Nephron progenitor cell (in vitro differentiated cells): Measurements from ENCODE around the gene SPG21.

ENCODE experiments used
- DNase-seq: peaks from one replicate; pipeline ENCODE4 v3.0.0; 2021
- H3K27ac Mint-ChIP-seq: 2 replicates; pipeline ENCODE4 v1.8.0; 2021; ENCODE audit warnings: mild to moderate bottlenecking, moderate library complexity, mixed read lengths
- H3K27me3 Mint-ChIP-seq: 2 replicates; pipeline ENCODE4 v1.8.0; 2021; ENCODE audit warnings: mild to moderate bottlenecking, low read depth, mixed read lengths; ENCODE audit not compliant: poor library complexity
- H3K36me3 Mint-ChIP-seq: 2 replicates; pipeline ENCODE4 v1.8.0; 2021; ENCODE audit warnings: low read depth, mixed read lengths
- H3K4me1 Mint-ChIP-seq: 2 replicates; pipeline ENCODE4 v1.8.0; 2021; ENCODE audit warnings: mixed read lengths
- H3K4me3 Mint-ChIP-seq: 2 replicates; pipeline ENCODE4 v1.8.0; 2021; ENCODE audit warnings: mild to moderate bottlenecking, moderate library complexity, mixed read lengths
- H3K9me3 Mint-ChIP-seq: 2 replicates; pipeline ENCODE4 v1.8.0; 2021; ENCODE audit warnings: mild to moderate bottlenecking, moderate library complexity, mixed read lengths
- TF ChIP-seq, protein P1 (sequence below): fragments of 200-600 bp; sonication (generic); IDR thresholded peaks from 2 replicates; pipeline ENCODE4 v1.5.0; 2021; ENCODE audit warnings: antibody characterized with exemption

Gene SPG21

GRCh38 chr15:64975390-64975789 lies 14.3 kb downstream of the SPG21 start:
- Mint-ChIP-seq H3K27ac (no peak overlapping the region), H3K4me3 (no peak overlapping the region), H3K4me1 (peaks cover 17% of the 10 kb centered on the region), H3K36me3 (peaks cover 69% of the 10 kb centered on the region), H3K9me3 (no peaks in the 10 kb centered on the region), H3K27me3 (no peaks in the 10 kb centered on the region)
- TF ChIP-seq, protein P1, sequence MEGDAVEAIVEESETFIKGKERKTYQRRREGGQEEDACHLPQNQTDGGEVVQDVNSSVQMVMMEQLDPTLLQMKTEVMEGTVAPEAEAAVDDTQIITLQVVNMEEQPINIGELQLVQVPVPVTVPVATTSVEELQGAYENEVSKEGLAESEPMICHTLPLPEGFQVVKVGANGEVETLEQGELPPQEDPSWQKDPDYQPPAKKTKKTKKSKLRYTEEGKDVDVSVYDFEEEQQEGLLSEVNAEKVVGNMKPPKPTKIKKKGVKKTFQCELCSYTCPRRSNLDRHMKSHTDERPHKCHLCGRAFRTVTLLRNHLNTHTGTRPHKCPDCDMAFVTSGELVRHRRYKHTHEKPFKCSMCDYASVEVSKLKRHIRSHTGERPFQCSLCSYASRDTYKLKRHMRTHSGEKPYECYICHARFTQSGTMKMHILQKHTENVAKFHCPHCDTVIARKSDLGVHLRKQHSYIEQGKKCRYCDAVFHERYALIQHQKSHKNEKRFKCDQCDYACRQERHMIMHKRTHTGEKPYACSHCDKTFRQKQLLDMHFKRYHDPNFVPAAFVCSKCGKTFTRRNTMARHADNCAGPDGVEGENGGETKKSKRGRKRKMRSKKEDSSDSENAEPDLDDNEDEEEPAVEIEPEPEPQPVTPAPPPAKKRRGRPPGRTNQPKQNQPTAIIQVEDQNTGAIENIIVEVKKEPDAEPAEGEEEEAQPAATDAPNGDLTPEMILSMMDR = no peak
- DNase-seq = no peak

DNA sequence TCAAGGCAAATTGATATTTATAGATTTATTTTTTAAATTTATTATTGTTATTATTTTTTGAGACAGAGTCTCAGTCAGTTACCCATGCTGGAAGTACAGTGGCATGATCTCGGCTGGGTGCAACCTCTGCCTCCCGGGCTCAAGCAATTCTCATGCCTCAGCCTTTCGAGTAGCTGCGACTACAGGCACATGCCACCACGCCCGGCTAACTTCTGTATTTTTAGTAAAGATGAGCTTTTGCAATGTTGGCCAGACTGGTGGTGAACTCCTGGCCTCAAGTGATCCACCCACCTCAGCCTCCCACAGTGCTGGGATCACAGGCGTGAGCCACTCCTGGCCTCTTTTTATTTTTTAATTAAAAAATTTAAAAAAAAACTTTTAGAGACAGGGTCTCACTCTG lies 19.0 kb downstream of the SPG21 start:
- H3K27me3 Mint-ChIP-seq = no peaks in the 10 kb centered on the region
- H3K4me1 Mint-ChIP-seq = no peaks in the 10 kb centered on the region
- TF ChIP-seq, protein P1 = no peak
- no peak for DNase-seq
- H3K9me3 Mint-ChIP-seq = no peaks in the 10 kb centered on the region
- H3K4me3 Mint-ChIP-seq = no peak overlapping the region
- H3K27ac Mint-ChIP-seq = no peak overlapping the region
- H3K36me3 Mint-ChIP-seq = peaks cover 66% of the 10 kb centered on the region

DNA sequence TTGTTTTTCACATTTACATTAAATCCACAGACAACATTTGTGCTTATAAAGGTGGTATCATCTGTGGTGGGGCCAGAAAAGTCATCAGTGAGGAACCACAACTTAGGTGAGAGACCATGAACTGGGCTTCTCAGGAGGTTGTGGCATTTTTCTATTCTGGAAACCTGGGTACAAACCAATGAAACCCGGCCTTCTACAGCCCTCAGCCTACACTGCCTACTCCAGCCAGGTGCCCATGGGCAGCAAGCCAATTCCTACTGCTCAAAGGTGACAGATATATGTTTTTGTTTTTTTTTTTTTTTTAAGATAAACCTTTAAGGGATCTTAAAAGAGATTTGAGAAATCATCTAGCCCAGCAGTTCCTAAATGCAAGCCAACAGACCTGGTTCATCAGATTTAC lies 20.3 kb downstream of the SPG21 start:
- TF ChIP-seq, protein P1 = no peak
- H3K27ac Mint-ChIP-seq = no peak overlapping the region

GRCh38 chr15:64961013-64961412 lies 28.7 kb downstream of the SPG21 start:
- Mint-ChIP-seq H3K36me3 (peaks cover 96% of the 10 kb centered on the region), H3K4me3 (no peak overlapping the region), H3K27me3 (peaks cover 3% of the 10 kb centered on the region), H3K4me1 (no peaks in the 10 kb centered on the region), H3K27ac (peak overlapping the region; percentile 61), H3K9me3 (no peaks in the 10 kb centered on the region)
- TF ChIP-seq, protein P1 = no peak
- DNase-seq = no peak

More for the DNA sequence above, 20.3 kb downstream of the SPG21 start:
- peaks cover 69% of the 10 kb centered on the region for H3K36me3 Mint-ChIP-seq
- H3K4me3 Mint-ChIP-seq = no peak overlapping the region
- no peaks in the 10 kb centered on the region for H3K27me3 Mint-ChIP-seq
- H3K4me1 Mint-ChIP-seq = no peaks in the 10 kb centered on the region
- H3K9me3 Mint-ChIP-seq = no peaks in the 10 kb centered on the region
- no peak for DNase-seq

GRCh38 chr15:64960153-64960552 lies 29.6 kb downstream of the SPG21 start:
- Mint-ChIP-seq H3K9me3 (peaks cover 8% of the 10 kb centered on the region), H3K27ac (peak overlapping the region; percentile 94), H3K4me1 (no peaks in the 10 kb centered on the region), H3K4me3 (no peak overlapping the region), H3K36me3 (peaks cover 97% of the 10 kb centered on the region), H3K27me3 (peaks cover 3% of the 10 kb centered on the region)
- TF ChIP-seq, protein P1 = no peak
- no peak for DNase-seq

GRCh38 chr15:64959128-64959527 lies 30.6 kb downstream of the SPG21 start:
- Mint-ChIP-seq H3K27me3 (peaks cover 9% of the 10 kb centered on the region), H3K9me3 (peaks cover 18% of the 10 kb centered on the region), H3K27ac (no peak overlapping the region), H3K4me1 (no peaks in the 10 kb centered on the region), H3K4me3 (no peak overlapping the region), H3K36me3 (peaks cover 97% of the 10 kb centered on the region)
- TF ChIP-seq, protein P1 = no peak
- no peak for DNase-seq
